A549 (cell line): ENCODE data around the gene ZHX3.

Source experiments
- CBX2 ChIP-seq: fragments of 200-600 bp; sonication (generic); IDR thresholded peaks from 2 replicates; pipeline ENCODE4 v1.6.1; 2016; ENCODE audit warnings: low read depth, mild to moderate bottlenecking, borderline replicate concordance
- CEBPB ChIP-seq, 2 experiments: fragments of >200 bp in 1 of 2; sonication (Bioruptor Twin) in 1 of 2; formaldehyde crosslinking in 1 of 2; IDR thresholded peaks; 2 replicates each; pipeline ENCODE4 v1.6.1; 2012 to 2016
- CHD2 ChIP-seq: fragments of 150-350 bp; IDR thresholded peaks from 2 replicates; pipeline ENCODE4 v1.6.1; 2014; ENCODE audit warnings: low read length; ENCODE audit not compliant: partially characterized antibody
- CTCF ChIP-seq: fragments of >200 bp; sonication (Bioruptor Twin); formaldehyde crosslinking; IDR thresholded peaks from 3 replicates; pipeline ENCODE4 v1.5.1; 2016
- EP300 ChIP-seq, 2 experiments: fragments of >200 bp; sonication (Bioruptor Twin); formaldehyde crosslinking; IDR thresholded peaks; 2 replicates in 1 of 2; 3 replicates in 1 of 2; pipeline ENCODE4 v1.6.1; 2016 to 2017
- ESRRA ChIP-seq: fragments of 150-350 bp; IDR thresholded peaks from 2 replicates; pipeline ENCODE4 v1.6.1; 2014; ENCODE audit warnings: mild to moderate bottlenecking, low read length, borderline replicate concordance
- JUNB ChIP-seq: fragments of >200 bp; sonication (Bioruptor Twin); formaldehyde crosslinking; IDR thresholded peaks from 2 replicates; pipeline ENCODE4 v1.6.1; 2016
- KDM5A ChIP-seq: fragments of 200-600 bp; sonication (generic); IDR thresholded peaks from 2 replicates; pipeline ENCODE4 v1.6.1; 2016; ENCODE audit warnings: antibody characterized with exemption, mild to moderate bottlenecking
- MAFK ChIP-seq: fragments of 450-650 bp; IDR thresholded peaks from 2 replicates; pipeline ENCODE4 v1.6.1; 2014; ENCODE audit not compliant: partially characterized antibody
- MYC ChIP-seq: IDR thresholded peaks from 2 replicates; pipeline ENCODE4 v1.6.1; 2012; ENCODE audit warnings: mild to moderate bottlenecking, inconsistent platforms, low read length, improper control_type of control experiment, borderline replicate concordance
- POLR2A ChIP-seq: IDR thresholded peaks from 2 replicates; pipeline ENCODE4 v1.6.1; 2012; ENCODE audit warnings: mild to moderate bottlenecking, low read length
- REST ChIP-seq: fragments of 200-600 bp; sonication (generic); IDR thresholded peaks from 2 replicates; pipeline ENCODE4 v1.6.1; 2016; ENCODE audit warnings: antibody characterized with exemption, mild to moderate bottlenecking, moderate library complexity
- TF ChIP-seq, protein P1 (sequence below): fragments of 450-650 bp; IDR thresholded peaks from 2 replicates; pipeline ENCODE4 v1.6.1; 2014; ENCODE audit warnings: antibody characterized with exemption

DNA sequence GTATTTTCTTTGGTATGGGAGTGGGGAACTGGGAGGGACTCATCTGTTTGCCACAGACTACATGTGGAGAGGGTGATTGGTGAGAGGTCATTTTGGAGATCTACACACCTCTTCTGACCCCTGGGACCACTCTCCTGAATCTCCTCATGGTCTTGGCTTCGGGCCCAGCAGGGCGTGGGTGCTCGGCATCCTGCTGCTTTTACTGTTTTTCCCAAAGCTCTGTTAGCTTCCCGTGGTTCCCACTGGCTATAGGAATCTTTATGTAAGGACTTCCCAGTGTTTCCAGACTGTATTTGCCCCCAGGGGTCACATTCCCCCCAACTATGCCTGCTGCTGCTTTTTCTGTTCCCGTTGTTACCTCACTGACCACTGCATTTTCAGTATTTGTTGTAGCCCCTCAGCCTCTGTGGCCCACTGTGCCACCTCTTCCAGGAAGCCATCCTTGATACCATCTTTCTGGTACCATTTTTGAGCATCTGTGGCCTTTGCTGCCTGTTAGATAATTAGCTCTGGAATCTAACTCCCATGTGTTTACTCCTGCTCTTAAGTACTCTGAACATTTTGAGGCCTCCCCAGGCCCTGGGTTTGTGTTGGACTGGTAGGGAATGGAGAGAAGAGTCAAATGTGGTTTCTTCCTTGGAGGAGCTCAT lies 165.3 kb downstream of the ZHX3 start:
- TF ChIP-seq EP300 (IDR thresholded peaks at IDR 0.05), result no peak
- TF ChIP-seq CTCF, result no peak
- TF ChIP-seq CHD2, result no peak
- no peak for TF ChIP-seq CBX2
- no peak for TF ChIP-seq CEBPB (IDR thresholded peaks at IDR 0.05)
- TF ChIP-seq REST, result no peak
- no peak for TF ChIP-seq POLR2A
- TF ChIP-seq, protein P1, sequence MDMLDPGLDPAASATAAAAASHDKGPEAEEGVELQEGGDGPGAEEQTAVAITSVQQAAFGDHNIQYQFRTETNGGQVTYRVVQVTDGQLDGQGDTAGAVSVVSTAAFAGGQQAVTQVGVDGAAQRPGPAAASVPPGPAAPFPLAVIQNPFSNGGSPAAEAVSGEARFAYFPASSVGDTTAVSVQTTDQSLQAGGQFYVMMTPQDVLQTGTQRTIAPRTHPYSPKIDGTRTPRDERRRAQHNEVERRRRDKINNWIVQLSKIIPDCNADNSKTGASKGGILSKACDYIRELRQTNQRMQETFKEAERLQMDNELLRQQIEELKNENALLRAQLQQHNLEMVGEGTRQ, result no peak
- no peak for TF ChIP-seq MYC
- no peak for TF ChIP-seq MAFK
- TF ChIP-seq KDM5A, result no peak
- no peak for TF ChIP-seq JUNB
- no peak for TF ChIP-seq ESRRA
